Ectodermal cell (in vitro differentiated cells): ENCODE data around the gene ZDHHC7.

Experiments used
- H3K27ac ChIP-seq: 2 replicates; pipeline ENCODE4 v1.7.0; 2013; ENCODE audit warnings: mild to moderate bottlenecking, low read depth, low read length; ENCODE audit not compliant: insufficient read depth, poor library complexity, severe bottlenecking
- H3K27me3 ChIP-seq: 2 replicates; pipeline ENCODE4 v1.7.0; 2013; ENCODE audit warnings: mild to moderate bottlenecking, low read length; ENCODE audit not compliant: insufficient read depth, control insufficient read depth, poor library complexity, severe bottlenecking
- H3K36me3 ChIP-seq: one replicate; pipeline ENCODE4 v1.7.0; 2013; ENCODE audit warnings: low read length; ENCODE audit not compliant: control insufficient read depth, insufficient read depth
- H3K4me1 ChIP-seq: one replicate; pipeline ENCODE4 v1.7.0; 2013; ENCODE audit warnings: low read length; ENCODE audit not compliant: control insufficient read depth, insufficient read depth
- H3K4me3 ChIP-seq: 2 replicates; pipeline ENCODE4 v1.7.0; 2013; ENCODE audit warnings: low read depth, low read length, control low read depth; ENCODE audit not compliant: insufficient read depth
- H3K9me3 ChIP-seq: 2 replicates; pipeline ENCODE4 v1.7.0; 2013; ENCODE audit warnings: mild to moderate bottlenecking, low read length, moderate library complexity; ENCODE audit not compliant: control insufficient read depth
- WGBS, 2 experiments: methylation state at CpG; one replicate each; pipeline ENCODE4 v1.1.7; 2013; ENCODE audit warnings: missing lambda C conversion rate in 2 of 2; 5-methylcytosine and 5-hydroxymethylcytosine counted together

ZDHHC7 gene

GRCh38 chr16:85005285-85006069 lies 5.9 kb downstream of the ZDHHC7 start:
- Histone ChIP-seq H3K27me3 (no peaks in the 10 kb centered on the region), H3K9me3 (no peaks in the 10 kb centered on the region), H3K4me3 (no peak overlapping the region), H3K4me1 (peaks cover 15% of the 10 kb centered on the region), H3K36me3 (no peaks in the 10 kb centered on the region), H3K27ac (no peak overlapping the region)
- 93% methylated on average over 11 of the region's 11 CpGs for WGBS, 2 experiments

GRCh38 chr16:85004587-85005205 lies 6.6 kb downstream of the ZDHHC7 start:
- no peaks in the 10 kb centered on the region for H3K36me3 ChIP-seq
- no peak overlapping the region for H3K27ac ChIP-seq
- no peak overlapping the region for H3K4me3 ChIP-seq
- peaks cover 15% of the 10 kb centered on the region for H3K4me1 ChIP-seq
- H3K27me3 ChIP-seq = no peaks in the 10 kb centered on the region
- WGBS, 2 experiments = 92 to 93% methylated on average over 8 to 10 of the region's 10 CpGs
- H3K9me3 ChIP-seq = no peaks in the 10 kb centered on the region

- Histone ChIP-seq H3K9me3 (no peaks in the 10 kb centered on the region), H3K27me3 (no peaks in the 10 kb centered on the region), H3K4me1 (peaks cover 15% of the 10 kb centered on the region), H3K4me3 (no peak overlapping the region), H3K36me3 (no peaks in the 10 kb centered on the region), H3K27ac (no peak overlapping the region)
- 86% methylated on average over 16 of the region's 16 CpGs for WGBS, 2 experiments
Measured at GRCh38 chr16:85003725-85004586, 7.4 kb downstream of the ZDHHC7 start.

- Histone ChIP-seq H3K4me3 (no peak overlapping the region), H3K9me3 (no peaks in the 10 kb centered on the region), H3K36me3 (no peaks in the 10 kb centered on the region), H3K27me3 (no peaks in the 10 kb centered on the region), H3K27ac (peak overlapping the region; percentile 44), H3K4me1 (peaks cover 15% of the 10 kb centered on the region)
- WGBS, 2 experiments = 80 to 81% methylated on average over 13 of the region's 13 CpGs
Measured at GRCh38 chr16:85003076-85003475, 8.3 kb downstream of the ZDHHC7 start.

GRCh38 chr16:85002608-85003007 lies 8.7 kb downstream of the ZDHHC7 start:
- H3K36me3 ChIP-seq = no peaks in the 10 kb centered on the region

GRCh38 chr16:85002099-85002541 lies 9.2 kb downstream of the ZDHHC7 start:
- Histone ChIP-seq H3K4me1 (peaks cover 15% of the 10 kb centered on the region), H3K36me3 (no peaks in the 10 kb centered on the region), H3K4me3 (no peak overlapping the region), H3K27me3 (no peaks in the 10 kb centered on the region), H3K27ac (no peak overlapping the region), H3K9me3 (no peaks in the 10 kb centered on the region)
- 87 to 92% methylated on average over 10 of the region's 10 CpGs for WGBS, 2 experiments

More at GRCh38 chr16:85002608-85003007, 8.7 kb downstream of the ZDHHC7 start:
- Histone ChIP-seq H3K27me3 (no peaks in the 10 kb centered on the region), H3K27ac (peak overlapping the region; percentile 44), H3K4me1 (peaks cover 15% of the 10 kb centered on the region), H3K9me3 (no peaks in the 10 kb centered on the region), H3K4me3 (no peak overlapping the region)
- 62 to 68% methylated on average over 12 of the region's 12 CpGs for WGBS, 2 experiments

- H3K4me3 ChIP-seq = no peak overlapping the region
- peaks cover 13% of the 10 kb centered on the region for H3K4me1 ChIP-seq
- H3K9me3 ChIP-seq = no peaks in the 10 kb centered on the region
- H3K27ac ChIP-seq = no peak overlapping the region
- H3K27me3 ChIP-seq = no peaks in the 10 kb centered on the region
- H3K36me3 ChIP-seq = peaks cover 3% of the 10 kb centered on the region
- WGBS, 2 experiments = 95 to 97% methylated on average over 11 of the region's 11 CpGs
Measured at GRCh38 chr16:84999857-85000480, 11.4 kb downstream of the ZDHHC7 start.

GRCh38 chr16:84999200-84999599 lies 12.1 kb downstream of the ZDHHC7 start:
- no peaks in the 10 kb centered on the region for H3K9me3 ChIP-seq
- WGBS, 2 experiments = 87 to 100% methylated on average over 1 to 2 of the region's 3 CpGs
- no peaks in the 10 kb centered on the region for H3K27me3 ChIP-seq
- no peak overlapping the region for H3K27ac ChIP-seq
- H3K36me3 ChIP-seq = peaks cover 9% of the 10 kb centered on the region
- peaks cover 13% of the 10 kb centered on the region for H3K4me1 ChIP-seq
- no peak overlapping the region for H3K4me3 ChIP-seq

- Histone ChIP-seq H3K27ac (no peak overlapping the region), H3K4me1 (no peaks in the 10 kb centered on the region), H3K36me3 (peaks cover 14% of the 10 kb centered on the region), H3K27me3 (no peaks in the 10 kb centered on the region), H3K4me3 (no peak overlapping the region), H3K9me3 (no peaks in the 10 kb centered on the region)
- 96% methylated on average over 11 of the region's 11 CpGs for WGBS, 2 experiments
Measured at GRCh38 chr16:84996365-84996764, 15.0 kb downstream of the ZDHHC7 start.
